ENCODE results near the gene OR2Y1.
"Not testable (repeated sequence)": the region's sequence is repeated elsewhere in the genome, so short reads cannot be mapped to it uniquely, and the experiment has no call there.

The OR2Y1 gene

GRCh38 chr5:180739271-180739670, 587 bp downstream of the OR2Y1 start:
- DNase-seq (ENCODE audit: low read depth, low spot score): peak; percentile 35

- DNase-seq (ENCODE audit: low read depth, low spot score): no peak
Measured at GRCh38 chr5:180736536-180736935, 3.3 kb downstream of the OR2Y1 start.

- no peak for DNase-seq (ENCODE audit: low read depth, low spot score)
Measured at GRCh38 chr5:180724944-180725343, 14.9 kb downstream of the OR2Y1 start.

GRCh38 chr5:180723936-180724335, 15.9 kb downstream of the OR2Y1 start:
- no peak for DNase-seq (ENCODE audit: low read depth, low spot score)

GRCh38 chr5:180720486-180720885, 19.4 kb downstream of the OR2Y1 start:
- DNase-seq (ENCODE audit: low read depth, low spot score): no peak

GRCh38 chr5:180719781-180720180, 20.1 kb downstream of the OR2Y1 start:
- no peak for DNase-seq (ENCODE audit: low read depth, low spot score)

GRCh38 chr5:180718810-180719453, 20.9 kb downstream of the OR2Y1 start:
- DNase-seq (ENCODE audit: low read depth, low spot score): peak; percentile 45

- no peak for DNase-seq (ENCODE audit: low read depth, low spot score)
Measured at GRCh38 chr5:180717989-180718388, 21.9 kb downstream of the OR2Y1 start.

- DNase-seq (ENCODE audit: low read depth, low spot score): peak; percentile 4
Measured at GRCh38 chr5:180704362-180704761, 35.5 kb downstream of the OR2Y1 start.

GRCh38 chr5:180703912-180704311, 35.9 kb downstream of the OR2Y1 start:
- no peak for DNase-seq (ENCODE audit: low read depth, low spot score)

GRCh38 chr5:180703371-180703770, 36.5 kb downstream of the OR2Y1 start:
- DNase-seq (ENCODE audit: low read depth, low spot score): not testable (repeated sequence)

GRCh38 chr5:180700440-180700839, 39.4 kb downstream of the OR2Y1 start:
- not testable (repeated sequence) for DNase-seq (ENCODE audit: low read depth, low spot score)

GRCh38 chr5:180699042-180699441, 40.8 kb downstream of the OR2Y1 start:
- no peak for DNase-seq (ENCODE audit: low read depth, low spot score)

GRCh38 chr5:180696116-180696515, 43.7 kb downstream of the OR2Y1 start:
- no peak for DNase-seq (ENCODE audit: low read depth, low spot score)

- no peak for DNase-seq (ENCODE audit: low read depth, low spot score)
Measured at GRCh38 chr5:180692429-180692828, 47.4 kb downstream of the OR2Y1 start.

- no peak for DNase-seq (ENCODE audit: low read depth, low spot score)
Measured at GRCh38 chr5:180691046-180691445, 48.8 kb downstream of the OR2Y1 start.

GRCh38 chr5:180690562-180690961, 49.3 kb downstream of the OR2Y1 start:
- DNase-seq (ENCODE audit: low read depth, low spot score): no peak

- no peak for DNase-seq (ENCODE audit: low read depth, low spot score)
Measured at GRCh38 chr5:180689775-180690174, 50.1 kb downstream of the OR2Y1 start.

Measured in astrocyte of the hippocampus (primary cell).